ENCODE measurements around the gene FAIM2.

The FAIM2 gene

GRCh38 chr12:49823350-49823749 is 80.3 kb downstream of the FAIM2 start:
- H3K4me1 ChIP-seq (ENCODE audit: control insufficient read depth in 1 of 2, insufficient read depth in 2 of 2, low read length in 2 of 2): peaks cover 5 to 60% of the 10 kb centered on the region in 2 donors
- H3K9me3 ChIP-seq (ENCODE audit: control insufficient read depth in 1 of 2, low read length in 2 of 2): no peaks in the 10 kb centered on the region
- no peak overlapping the region for H3K4me3 ChIP-seq (ENCODE audit: low read depth in 1 of 2, low read length in 2 of 2)
- no peaks in the 10 kb centered on the region for H3K27me3 ChIP-seq (ENCODE audit: low read depth, low read length)
- H3K36me3 ChIP-seq (ENCODE audit: control insufficient read depth in 1 of 2, insufficient read depth in 2 of 2, low read length in 2 of 2): peaks cover 0 to 3% of the 10 kb centered on the region in 2 donors
- no peak overlapping the region for H3K27ac ChIP-seq (ENCODE audit: low read length)

DNA sequence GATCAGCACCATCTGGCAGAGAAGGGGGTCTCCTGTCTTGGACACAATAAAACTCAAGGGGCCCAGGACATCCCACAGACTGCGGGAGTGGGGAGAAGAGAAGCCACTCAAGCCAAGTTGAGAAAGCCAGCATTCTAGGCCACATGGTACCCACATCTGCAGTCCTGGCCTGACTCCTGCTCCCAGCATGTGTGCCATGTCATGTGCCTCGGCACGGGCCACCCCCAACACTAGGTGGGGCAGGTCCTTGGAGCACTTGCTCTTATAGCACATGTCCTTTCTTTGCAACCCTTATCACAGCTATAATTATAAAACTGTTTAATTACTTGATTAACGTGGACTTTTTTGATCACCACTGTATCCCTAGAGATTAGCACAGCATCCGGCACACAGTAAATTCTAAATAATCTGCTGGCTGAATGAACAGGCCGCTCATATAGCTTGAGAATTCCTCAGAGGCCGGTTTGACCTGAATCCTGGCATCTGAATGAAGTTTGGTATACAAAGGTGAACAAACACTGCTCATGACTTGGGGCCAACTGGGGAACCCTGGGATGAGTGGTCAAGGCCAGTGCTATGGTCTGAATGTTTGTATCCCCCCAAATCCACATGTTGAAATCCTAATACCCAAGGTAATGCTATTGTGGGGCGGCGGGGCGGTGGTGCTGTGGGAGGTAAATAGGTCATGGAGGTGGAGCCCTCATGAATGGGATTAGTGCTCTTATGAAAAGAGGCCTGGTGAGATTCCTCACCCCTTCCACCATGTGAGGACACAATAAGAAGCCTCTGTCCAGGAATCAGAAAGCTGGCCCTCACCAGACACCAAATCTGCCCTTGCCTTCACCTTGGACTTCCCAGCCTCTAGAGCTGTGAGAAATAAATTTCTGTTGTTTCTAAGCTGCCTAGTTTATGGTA is 82.1 kb downstream of the FAIM2 start:
- Histone ChIP-seq H3K27me3 (ENCODE audit: low read depth, low read length) (no peaks in the 10 kb centered on the region), H3K4me1 (ENCODE audit: control insufficient read depth in 1 of 2, insufficient read depth in 2 of 2, low read length in 2 of 2) (peaks cover 5 to 52% of the 10 kb centered on the region in 2 donors), H3K4me3 (ENCODE audit: low read depth in 1 of 2, low read length in 2 of 2) (no peak overlapping the region), H3K36me3 (ENCODE audit: control insufficient read depth in 1 of 2, insufficient read depth in 2 of 2, low read length in 2 of 2) (peaks cover 0 to 3% of the 10 kb centered on the region in 2 donors), H3K27ac (ENCODE audit: low read length) (no peak overlapping the region), H3K9me3 (ENCODE audit: control insufficient read depth in 1 of 2, low read length in 2 of 2) (no peaks in the 10 kb centered on the region)

- Histone ChIP-seq H3K9me3 (ENCODE audit: control insufficient read depth in 1 of 2, low read length in 2 of 2) (no peaks in the 10 kb centered on the region), H3K27me3 (ENCODE audit: low read depth, low read length) (no peaks in the 10 kb centered on the region), H3K4me1 (ENCODE audit: control insufficient read depth in 1 of 2, insufficient read depth in 2 of 2, low read length in 2 of 2) (peaks cover 3 to 34% of the 10 kb centered on the region in 2 donors), H3K36me3 (ENCODE audit: control insufficient read depth in 1 of 2, insufficient read depth in 2 of 2, low read length in 2 of 2) (peaks cover 0 to 3% of the 10 kb centered on the region in 2 donors), H3K4me3 (ENCODE audit: low read depth in 1 of 2, low read length in 2 of 2) (no peak overlapping the region), H3K27ac (ENCODE audit: low read length) (no peak overlapping the region)
These were observed 83.9 kb downstream of the FAIM2 start for GRCh38 chr12:49819786-49820185.

DNA sequence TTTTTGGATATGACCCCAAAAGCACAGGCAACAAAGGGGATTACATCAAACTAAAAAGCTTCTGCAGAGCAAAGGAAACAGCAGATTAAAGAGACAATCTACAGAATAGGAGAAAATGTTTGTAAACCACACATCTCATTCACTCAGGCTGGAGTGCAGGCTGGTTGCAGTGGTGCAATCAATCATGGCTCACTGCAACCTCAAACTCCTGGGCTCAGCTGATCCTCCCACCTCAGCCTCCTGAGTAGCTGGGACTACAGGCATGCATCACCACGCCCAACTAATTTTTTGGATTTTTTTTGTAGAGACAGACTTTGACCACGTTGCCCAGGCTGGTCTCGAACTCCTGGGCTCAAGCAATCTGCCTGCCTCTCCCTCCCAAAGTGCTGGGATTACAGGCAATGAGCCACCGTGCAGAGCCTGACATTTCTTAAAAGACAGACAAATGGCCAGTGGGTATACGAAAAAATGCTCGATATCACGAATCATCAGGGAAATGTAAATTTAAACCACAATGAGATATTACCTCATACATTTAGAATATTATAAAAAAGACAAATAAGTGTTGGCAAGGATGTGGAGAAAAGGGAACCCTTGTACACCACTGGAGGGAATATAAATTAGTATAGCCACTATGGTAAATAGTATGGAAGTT is 85.3 kb downstream of the FAIM2 start:
- Histone ChIP-seq H3K27ac (ENCODE audit: low read length) (no peak overlapping the region), H3K27me3 (ENCODE audit: low read depth, low read length) (no peaks in the 10 kb centered on the region), H3K9me3 (ENCODE audit: control insufficient read depth in 1 of 2, low read length in 2 of 2) (no peaks in the 10 kb centered on the region), H3K4me1 (ENCODE audit: control insufficient read depth in 1 of 2, insufficient read depth in 2 of 2, low read length in 2 of 2) (peaks cover 0 to 25% of the 10 kb centered on the region in 2 donors), H3K4me3 (ENCODE audit: low read depth in 1 of 2, low read length in 2 of 2) (no peak overlapping the region), H3K36me3 (ENCODE audit: control insufficient read depth in 1 of 2, insufficient read depth in 2 of 2, low read length in 2 of 2) (peaks cover 0 to 3% of the 10 kb centered on the region in 2 donors)
